Sigmoid colon (tissue), 7 donors: ENCODE results near the gene ADSS1. TPM values are rescaled to one million over a fixed set of nuclear protein-coding genes. Genes with fewer than 3 reads are reported as not detected.

Experiments
- DNase-seq: peaks from one replicate; pipeline ENCODE4 v3.0.0-alpha.2; 2019
- H3K27ac ChIP-seq, 4 donors: fragments of 200-600 bp; sonication (generic); one replicate each; pipeline ENCODE4 v1.5.1; 2016 to 2019; ENCODE audit warnings: mild to moderate bottlenecking in 1 of 4
- H3K27me3 ChIP-seq, 3 donors: fragments of 200-600 bp; sonication (generic); one replicate each; pipeline ENCODE4 v1.5.1; 2019; ENCODE audit warnings: mild to moderate bottlenecking in 1 of 3
- H3K36me3 ChIP-seq, 4 donors: fragments of 200-600 bp; sonication (generic); one replicate each; pipeline ENCODE4 v1.5.1; 2016 to 2019
- H3K4me1 ChIP-seq, 4 donors: fragments of 200-600 bp; sonication (generic); one replicate each; pipeline ENCODE4 v1.5.1; 2017 to 2019
- H3K4me3 ChIP-seq, 4 donors: fragments of 200-600 bp; sonication (generic); one replicate each; pipeline ENCODE4 v1.5.1; 2017 to 2019; ENCODE audit warnings: mild to moderate bottlenecking in 2 of 4, moderate library complexity in 1 of 4
- H3K9me3 ChIP-seq, 4 donors: fragments of 200-600 bp in 3 of 4; sonication (generic) in 3 of 4; one replicate each; pipeline versions ENCODE4 v1.5.1 to v1.6.1; 2013 to 2019
- EP300 ChIP-seq, 4 donors: sonication (generic); formaldehyde crosslinking; IDR thresholded peaks; one replicate each; pipeline ENCODE4 v1.6.1; 2017; ENCODE audit warnings: antibody characterized with exemption in 4 of 4
- POLR2A ChIP-seq, 2 donors: fragments of 450-650 bp; IDR thresholded peaks; one replicate each; pipeline ENCODE4 v1.6.1; 2016; ENCODE audit warnings: antibody characterized with exemption in 2 of 2, mild to moderate bottlenecking in 2 of 2, moderate library complexity in 2 of 2
- POLR2AphosphoS5 ChIP-seq, 4 donors: sonication (generic); formaldehyde crosslinking; IDR thresholded peaks; one replicate each; pipeline ENCODE4 v1.6.1; 2017; ENCODE audit warnings: antibody characterized with exemption in 4 of 4
- WGBS, 2 donors: extraction: QIAGEN DNeasy Blood & Tissue Kit; methylation state at CpG; one replicate each; pipeline ENCODE4 v1.1.7; 2013; 5-methylcytosine and 5-hydroxymethylcytosine counted together
- intact Hi-C: fragments of 100-400 bp; cut with DNase I; formaldehyde crosslinking; loops from one replicate; pipeline ENCODE4 v1.15.1; 2023
- polyA plus RNA-seq, 3 donors: library from polyadenylated mRNA; stranded (reverse); fragments of 200-250 nt; gene quantifications; one replicate each; pipeline ENCODE4 v1.2.3, GENCODE V29; 2013
- total RNA-seq, 4 donors: library from RNA; depleted of rRNA; stranded (reverse); fragments of >200 nt; gene quantifications; one replicate each; pipeline ENCODE4 v1.1.0, GENCODE V29; 2016
- TF ChIP-seq, protein P1 (sequence below), 4 experiments: fragments of 450-650 bp in 3 of 4; fragments of 200-600 bp in 1 of 4; IDR thresholded peaks; one replicate each; pipeline ENCODE4 v1.5.1; 2016 to 2019; ENCODE audit warnings: antibody characterized with exemption in 4 of 4, mild to moderate bottlenecking in 3 of 4, moderate library complexity in 2 of 4
- donor health status: healthy with polysubstance abuse.
- donor health status: Bipolar disorder and iron deficiency.
- donor health status: healthy.

ADSS1 gene
- 10 to 100 TPM in 1 of 4 donors, 1 to 10 TPM in 3; 2.0 to 10.2 (median 7.3) TPM for total RNA-seq
- polyA plus RNA-seq: 1 to 10 TPM; 3.5 to 6.6 (median 4.1) TPM

DNA sequence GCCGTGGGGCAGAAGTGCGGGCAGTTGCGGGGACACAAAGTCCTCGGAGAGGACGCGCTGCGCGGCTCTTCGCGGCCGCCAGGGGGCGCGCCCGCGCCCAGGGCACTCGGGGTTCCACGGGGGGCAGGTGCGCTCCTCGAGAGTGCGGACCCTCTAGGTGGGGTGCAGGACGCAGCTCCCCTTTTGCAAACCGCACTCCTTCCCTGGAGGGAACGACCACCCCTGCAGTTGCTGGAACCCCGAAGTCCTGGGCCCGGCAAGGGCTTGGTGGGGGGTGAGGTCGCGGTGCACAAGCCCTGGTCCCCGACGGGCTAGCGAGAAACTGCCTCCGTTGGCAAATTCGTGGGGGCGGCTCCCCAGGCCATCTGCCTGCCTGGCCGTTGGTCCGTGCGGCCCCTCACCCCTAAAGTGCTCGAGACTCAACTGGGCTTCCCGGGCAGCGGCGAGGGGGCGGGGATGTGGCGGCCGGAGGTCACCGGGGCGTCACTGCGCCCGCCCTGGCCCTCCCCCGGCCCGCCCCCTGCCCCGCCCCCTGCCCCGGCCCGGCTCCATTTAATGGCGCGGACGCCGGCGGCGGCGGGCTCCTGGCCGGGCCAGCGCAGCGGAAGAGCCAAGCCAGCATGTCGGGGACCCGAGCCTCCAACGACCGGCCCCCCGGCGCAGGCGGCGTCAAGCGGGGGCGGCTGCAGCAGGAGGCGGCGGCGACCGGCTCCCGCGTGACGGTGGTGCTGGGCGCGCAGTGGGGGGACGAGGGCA lies at the start of gene ADSS1:
Gene ADSS1 (plus strand): TSS at position 579 of the 756 bp plus-strand sequence. CDS start 42 bp downstream, at position 621.
- 1% methylated on average over 82 of the region's 82 CpGs for WGBS, 2 donors
- intact Hi-C loops: no loop called here
- Histone ChIP-seq H3K27me3 (peaks cover 6 to 38% (median 7%) of the 10 kb centered on the region in 3 donors), H3K27ac (peak within 1 kb of the TSS; percentile 42 to 68 (median 54)), H3K4me3 (peak within 1 kb of the TSS; percentile 26 to 70 (median 59)), H3K9me3 (no peaks in the 10 kb centered on the region), H3K36me3 (peaks cover 0 to 9% (median 4%) of the 10 kb centered on the region in 4 donors), H3K4me1 (peaks cover 0 to 44% (median 42%) of the 10 kb centered on the region in 4 donors)
- peak in 3 of 4 donors; percentile 3 to 49 (median 20) for TF ChIP-seq POLR2AphosphoS5 (IDR thresholded peaks at IDR 0.05)
- TF ChIP-seq EP300 (IDR thresholded peaks at IDR 0.05): no peak
- TF ChIP-seq, protein P1, sequence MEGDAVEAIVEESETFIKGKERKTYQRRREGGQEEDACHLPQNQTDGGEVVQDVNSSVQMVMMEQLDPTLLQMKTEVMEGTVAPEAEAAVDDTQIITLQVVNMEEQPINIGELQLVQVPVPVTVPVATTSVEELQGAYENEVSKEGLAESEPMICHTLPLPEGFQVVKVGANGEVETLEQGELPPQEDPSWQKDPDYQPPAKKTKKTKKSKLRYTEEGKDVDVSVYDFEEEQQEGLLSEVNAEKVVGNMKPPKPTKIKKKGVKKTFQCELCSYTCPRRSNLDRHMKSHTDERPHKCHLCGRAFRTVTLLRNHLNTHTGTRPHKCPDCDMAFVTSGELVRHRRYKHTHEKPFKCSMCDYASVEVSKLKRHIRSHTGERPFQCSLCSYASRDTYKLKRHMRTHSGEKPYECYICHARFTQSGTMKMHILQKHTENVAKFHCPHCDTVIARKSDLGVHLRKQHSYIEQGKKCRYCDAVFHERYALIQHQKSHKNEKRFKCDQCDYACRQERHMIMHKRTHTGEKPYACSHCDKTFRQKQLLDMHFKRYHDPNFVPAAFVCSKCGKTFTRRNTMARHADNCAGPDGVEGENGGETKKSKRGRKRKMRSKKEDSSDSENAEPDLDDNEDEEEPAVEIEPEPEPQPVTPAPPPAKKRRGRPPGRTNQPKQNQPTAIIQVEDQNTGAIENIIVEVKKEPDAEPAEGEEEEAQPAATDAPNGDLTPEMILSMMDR (IDR thresholded peaks at IDR 0.05): peak; percentile 42 to 93 (median 69)
- DNase-seq: no peak

DNA sequence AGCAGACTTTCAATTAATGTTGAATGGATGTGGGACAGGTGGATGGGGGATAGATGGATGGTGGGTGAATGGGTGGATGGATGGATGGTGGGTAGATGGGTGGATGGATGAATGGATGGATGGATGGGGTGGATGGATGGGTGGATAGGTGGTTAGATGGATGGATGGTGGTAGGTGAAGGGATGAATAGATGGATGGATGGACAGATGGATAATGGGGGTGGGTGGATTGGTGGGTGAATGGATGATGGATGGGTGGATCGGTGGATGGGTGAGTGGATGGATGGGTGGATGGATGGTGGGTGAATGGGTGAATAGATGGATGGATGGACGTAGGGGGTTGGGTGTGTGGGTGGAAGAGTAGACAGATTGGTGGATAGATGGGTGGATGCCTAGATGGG lies 48.6 kb upstream of the ADSS1 start:
- Histone ChIP-seq H3K4me3 (no peak overlapping the region), H3K4me1 (peaks cover 0 to 38% (median 34%) of the 10 kb centered on the region in 4 donors), H3K27ac (no peak overlapping the region), H3K9me3 (no peaks in the 10 kb centered on the region), H3K36me3 (no peaks in the 10 kb centered on the region), H3K27me3 (no peaks in the 10 kb centered on the region)
- TF ChIP-seq POLR2AphosphoS5 (IDR thresholded peaks at IDR 0.05) (no peak), EP300 (IDR thresholded peaks at IDR 0.05) (no peak), POLR2A (IDR thresholded peaks at IDR 0.05) (no peak)
- TF ChIP-seq, protein P1 (IDR thresholded peaks at IDR 0.05): no peak
- DNase-seq: no peak
- intact Hi-C loops: no loop called here
- 95 to 98% methylated on average over 2 of the region's 2 CpGs for WGBS, 2 donors

DNA sequence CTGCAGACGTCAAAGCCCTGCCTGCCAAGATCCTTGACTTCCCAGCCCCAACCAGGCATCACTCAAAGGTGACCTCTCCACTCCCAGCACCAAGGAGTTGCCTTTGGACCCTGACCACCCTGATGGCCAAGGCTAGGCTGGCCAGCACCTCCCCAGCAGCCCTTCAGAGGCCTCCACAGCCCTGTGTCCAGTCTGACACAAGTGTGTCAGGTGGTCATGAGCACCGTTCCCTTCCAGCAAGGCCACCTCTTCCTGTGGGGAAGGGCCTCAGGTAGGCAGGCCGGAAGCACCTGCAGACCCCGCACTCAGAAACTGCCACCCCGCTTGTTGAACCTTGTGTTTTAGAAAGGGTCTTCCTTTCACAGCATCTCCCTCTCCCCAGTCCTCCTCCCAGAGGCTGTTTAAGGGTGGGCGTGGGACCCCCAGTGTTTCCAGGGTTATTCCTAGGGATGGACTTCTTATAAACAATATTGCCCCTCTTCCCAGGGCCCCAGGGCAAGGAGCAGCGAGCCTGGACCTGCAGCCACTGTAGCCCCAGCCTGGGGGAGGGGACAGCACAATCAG lies 47.8 kb upstream of the ADSS1 start:
- Histone ChIP-seq H3K27ac (peak overlapping the region in 3 of 4 donors; percentile 84 to 89 (median 88)), H3K27me3 (no peaks in the 10 kb centered on the region), H3K4me1 (peaks cover 0 to 46% (median 42%) of the 10 kb centered on the region in 4 donors), H3K36me3 (no peaks in the 10 kb centered on the region), H3K4me3 (no peak overlapping the region), H3K9me3 (no peaks in the 10 kb centered on the region)
- TF ChIP-seq POLR2AphosphoS5 (IDR thresholded peaks at IDR 0.05) (no peak), EP300 (IDR thresholded peaks at IDR 0.05) (no peak), POLR2A (IDR thresholded peaks at IDR 0.05) (no peak)
- TF ChIP-seq, protein P1 (IDR thresholded peaks at IDR 0.05): no peak
- intact Hi-C loops: loop anchor here (2.0 kb wide), 1 partner anchor 25 kb away; no protein-coding TSS in a partner anchor
- WGBS, 2 donors: 94% methylated on average over 7 of the region's 7 CpGs
- peak; percentile 64 for DNase-seq

DNA sequence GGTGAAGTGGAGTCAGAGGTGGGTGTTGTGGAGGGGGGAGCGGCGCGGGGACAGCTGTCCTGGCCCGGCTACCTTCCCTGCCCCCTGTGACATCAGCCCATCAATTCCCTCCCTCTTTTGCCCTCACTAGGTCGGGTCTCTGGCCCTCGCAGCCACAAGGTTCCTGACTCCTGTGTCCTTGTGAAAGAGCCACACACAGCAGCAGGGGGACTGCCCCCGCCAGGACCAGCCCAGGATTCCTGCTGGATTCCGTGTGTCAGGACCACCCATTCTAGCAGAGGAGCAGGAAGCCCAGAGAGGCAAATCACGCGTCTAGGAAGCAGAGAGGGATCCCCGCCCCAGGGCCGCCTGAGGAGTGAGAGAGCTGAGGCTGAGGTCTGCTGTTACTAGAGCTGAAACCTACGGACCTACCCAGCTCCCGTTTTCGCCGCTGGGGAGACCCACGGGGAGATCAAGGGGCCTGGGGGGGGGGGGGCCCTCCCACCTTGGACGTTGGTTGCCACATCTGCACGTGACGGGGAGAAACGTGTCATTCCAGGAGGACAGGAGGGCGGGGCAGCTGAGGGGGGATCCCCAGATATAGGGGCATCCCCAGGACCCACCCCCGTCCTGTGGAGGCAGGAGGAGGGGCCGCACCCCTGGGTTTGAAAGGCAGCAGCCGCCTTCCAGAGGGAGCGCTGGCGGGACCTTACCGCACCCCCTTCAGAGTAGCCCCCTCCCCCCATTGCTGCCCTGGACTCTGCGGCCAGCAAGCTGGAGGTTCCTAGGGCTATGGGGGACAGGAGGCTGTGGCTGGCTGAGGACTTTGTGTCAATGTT lies 47.1 kb upstream of the ADSS1 start:
- peak overlapping the region; percentile 76 to 89 (median 86) for H3K27ac ChIP-seq
- no peak for TF ChIP-seq POLR2A (IDR thresholded peaks at IDR 0.05)
- TF ChIP-seq POLR2AphosphoS5 (IDR thresholded peaks at IDR 0.05): no peak
- TF ChIP-seq EP300 (IDR thresholded peaks at IDR 0.05): no peak
- TF ChIP-seq, protein P1 (IDR thresholded peaks at IDR 0.05): no peak
- peak; percentile 72 for DNase-seq
- no peaks in the 10 kb centered on the region for H3K9me3 ChIP-seq
- intact Hi-C loops: loop anchor here (2.0 kb wide), 1 partner anchor 26 kb away; no protein-coding TSS in a partner anchor
- H3K27me3 ChIP-seq: no peaks in the 10 kb centered on the region
- H3K4me3 ChIP-seq: peak overlapping the region; percentile 31 to 61 (median 55)
- peaks cover 0 to 53% (median 49%) of the 10 kb centered on the region in 4 donors for H3K4me1 ChIP-seq
- WGBS, 2 donors: 33 to 41% methylated on average over 29 of the region's 29 CpGs
- no peaks in the 10 kb centered on the region for H3K36me3 ChIP-seq
